ENCODE data around the gene NRIP2.
A peak's percentile ranks its signal among the peaks of the same experiment; 100 is the strongest.

Gene NRIP2

GRCh38 chr12:2844786-2845185 is 10.0 kb upstream of the NRIP2 start:
- DNase-seq: no peak

GRCh38 chr12:2842948-2843347 is 8.1 kb upstream of the NRIP2 start:
- DNase-seq: no peak

- no peak for DNase-seq
These were observed 6.3 kb upstream of the NRIP2 start for GRCh38 chr12:2841056-2841650.

- no peak for DNase-seq
These were observed 1.7 kb upstream of the NRIP2 start for GRCh38 chr12:2836574-2836973.

GRCh38 chr12:2835691-2836403 is 1.0 kb upstream of the NRIP2 start:
- DNase-seq: no peak

DNA sequence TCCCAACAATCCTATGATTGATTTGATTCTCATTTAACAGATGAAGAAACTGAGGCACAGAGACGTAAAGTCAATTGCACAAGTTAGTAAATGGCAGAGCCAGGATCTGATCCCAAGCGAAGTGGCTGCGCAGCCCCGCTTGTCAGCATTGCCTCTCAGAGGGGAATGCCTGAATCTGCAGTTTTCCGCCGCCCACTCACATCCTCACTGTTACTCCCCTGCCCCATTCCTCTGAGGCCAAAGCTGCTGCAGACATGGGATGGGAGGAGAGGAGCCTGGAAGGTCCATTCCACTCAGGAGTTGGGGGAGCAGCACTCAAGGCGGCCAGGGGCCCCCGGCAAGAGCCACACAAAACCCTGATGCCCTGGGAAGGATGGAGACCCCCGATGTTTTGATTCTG is 1.0 kb downstream of the NRIP2 start:
- DNase-seq: no peak

DNA sequence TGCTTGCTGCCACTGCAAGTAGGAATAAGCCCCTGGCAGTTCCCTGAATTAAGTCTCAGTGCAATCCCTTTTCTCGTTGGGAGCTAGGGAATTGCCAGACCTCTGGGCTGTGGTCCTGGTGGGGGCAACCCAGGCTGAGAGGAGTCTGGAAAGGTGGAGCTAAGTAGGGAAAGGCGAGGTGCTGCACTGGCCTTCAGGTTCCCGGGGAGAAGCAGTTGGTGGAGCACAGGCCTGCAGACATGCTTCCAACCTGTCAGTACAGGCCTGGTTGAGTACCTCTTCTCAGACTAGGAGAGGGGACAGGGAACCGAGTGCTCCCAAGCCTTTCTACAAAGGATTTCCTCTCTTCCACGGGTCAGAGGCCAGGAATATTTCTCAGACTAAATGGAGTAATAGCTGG is 1.5 kb downstream of the NRIP2 start:
- peak; percentile 23 for DNase-seq

- DNase-seq: no peak
These were observed 2.2 kb downstream of the NRIP2 start for GRCh38 chr12:2832550-2833127.

DNA sequence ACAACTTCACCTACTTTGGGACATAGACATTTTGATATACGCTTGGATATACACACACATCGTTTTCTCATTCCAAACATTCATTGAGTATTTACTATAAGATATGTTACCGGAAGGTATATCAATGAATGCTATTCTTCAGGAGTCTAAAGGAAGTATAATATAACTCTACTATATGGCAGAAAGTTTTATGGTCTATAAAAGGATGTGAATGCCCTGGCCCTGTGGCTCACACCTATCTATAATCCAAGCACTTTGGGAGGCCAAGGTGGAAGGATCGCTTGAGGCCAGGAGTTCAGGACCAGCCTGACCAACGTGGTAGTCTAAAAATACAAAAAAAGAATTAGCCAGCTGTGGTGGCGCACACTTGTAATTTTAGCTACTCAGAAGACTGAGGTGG is 5.6 kb downstream of the NRIP2 start:
- no peak for DNase-seq

DNA sequence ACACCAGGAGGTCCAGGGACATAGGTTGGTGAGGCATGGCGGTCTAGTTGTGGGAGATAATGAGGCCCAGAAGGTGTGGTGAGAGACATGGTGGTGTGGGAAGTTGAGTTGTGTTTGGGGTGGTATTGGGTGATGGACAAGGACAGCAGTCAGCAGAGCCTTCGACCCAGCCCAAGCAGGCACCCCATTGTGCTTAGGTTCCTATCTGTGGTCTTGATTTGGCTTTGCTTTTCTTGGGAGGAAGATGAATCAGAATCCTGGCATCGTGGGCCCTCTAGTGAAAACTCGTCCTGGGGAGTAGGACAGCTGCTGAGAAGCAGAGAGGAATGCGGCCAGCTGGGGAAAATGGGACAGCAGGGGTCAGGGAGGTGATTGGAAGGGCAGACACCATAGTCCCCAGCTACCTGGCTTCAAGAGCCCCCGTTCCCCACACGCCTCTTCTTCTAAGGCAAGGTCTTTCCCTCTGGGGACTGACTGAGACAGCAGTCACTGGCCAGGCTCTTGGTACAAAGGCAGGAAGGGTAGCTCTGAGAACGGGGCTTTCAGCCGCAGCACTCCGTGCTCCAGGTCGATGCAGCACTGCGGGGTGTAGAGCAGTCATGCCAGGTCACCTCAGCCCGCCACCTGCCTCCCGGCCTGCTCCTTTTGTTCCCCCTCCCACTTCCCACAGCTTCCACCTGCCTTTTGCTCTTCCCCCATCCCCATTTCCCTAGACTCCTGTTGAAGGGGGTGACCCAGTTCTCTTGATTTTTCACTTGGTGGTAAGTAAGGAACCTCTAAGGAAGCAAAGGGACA is 7.9 kb downstream of the NRIP2 start:
- no peak for DNase-seq

DNA sequence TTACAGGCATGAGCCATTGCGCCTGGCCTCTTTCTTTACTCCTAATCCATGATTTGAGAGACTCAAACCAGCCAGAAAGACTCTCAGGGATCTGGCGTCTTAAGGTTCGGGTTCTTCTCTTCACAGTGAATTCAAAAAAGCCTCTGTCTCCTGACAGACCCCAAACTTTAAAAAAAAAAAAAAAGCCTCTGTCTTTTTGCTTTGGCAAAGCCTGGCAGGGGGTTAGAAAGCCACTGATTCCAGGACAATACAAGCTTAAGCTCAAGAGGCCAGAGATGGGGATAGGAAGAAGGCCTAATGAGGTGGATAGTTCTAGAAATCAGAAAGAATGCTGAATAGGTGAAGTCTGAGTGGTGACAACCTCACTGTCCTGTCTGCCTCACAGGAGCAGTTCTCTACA is 8.8 kb downstream of the NRIP2 start:
- no peak for DNase-seq

- DNase-seq: no peak
These were observed 9.7 kb downstream of the NRIP2 start for GRCh38 chr12:2825132-2825531.

DNA sequence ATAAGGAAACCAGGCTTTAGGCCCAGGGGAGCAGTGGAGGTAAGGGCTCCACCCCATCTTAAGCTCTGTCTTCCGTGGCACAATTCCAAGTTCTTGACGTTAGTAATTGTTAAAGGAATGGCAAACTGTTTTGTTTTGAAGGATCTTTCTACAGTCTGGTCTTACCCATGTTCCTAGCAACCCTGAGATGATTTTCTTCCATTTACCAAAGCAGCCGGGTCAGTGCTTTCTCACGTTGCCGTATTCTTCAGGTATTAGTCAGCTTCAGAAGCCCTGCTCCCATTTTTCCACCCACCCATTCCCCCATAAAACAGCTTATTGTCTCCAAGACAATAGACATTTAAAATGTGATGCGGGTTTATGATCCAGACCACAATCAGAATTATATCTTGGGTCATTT is 10.3 kb downstream of the NRIP2 start:
- no peak for DNase-seq

DNA sequence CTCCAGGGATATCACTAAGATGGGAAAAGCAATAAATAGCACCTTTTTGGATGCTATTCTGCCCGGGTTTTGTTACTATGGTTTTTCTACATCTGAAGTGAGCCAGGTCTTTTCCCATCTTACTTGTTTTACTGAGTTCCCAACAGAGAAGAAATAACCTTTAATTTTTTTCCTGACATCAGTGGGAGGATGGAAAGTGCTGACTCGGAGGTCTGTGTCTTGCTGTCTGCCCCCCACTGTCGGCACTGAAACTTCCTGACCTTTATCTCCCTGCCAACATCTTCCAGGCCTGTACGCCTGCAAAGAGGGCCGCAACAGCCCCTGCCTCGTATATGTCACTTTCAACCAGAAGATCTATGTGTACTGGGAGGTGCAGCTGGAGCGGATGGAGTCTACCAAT is 11.4 kb downstream of the NRIP2 start:
- no peak for DNase-seq

- DNase-seq: no peak
These were observed 14.4 kb downstream of the NRIP2 start for GRCh38 chr12:2820432-2820831.

DNA sequence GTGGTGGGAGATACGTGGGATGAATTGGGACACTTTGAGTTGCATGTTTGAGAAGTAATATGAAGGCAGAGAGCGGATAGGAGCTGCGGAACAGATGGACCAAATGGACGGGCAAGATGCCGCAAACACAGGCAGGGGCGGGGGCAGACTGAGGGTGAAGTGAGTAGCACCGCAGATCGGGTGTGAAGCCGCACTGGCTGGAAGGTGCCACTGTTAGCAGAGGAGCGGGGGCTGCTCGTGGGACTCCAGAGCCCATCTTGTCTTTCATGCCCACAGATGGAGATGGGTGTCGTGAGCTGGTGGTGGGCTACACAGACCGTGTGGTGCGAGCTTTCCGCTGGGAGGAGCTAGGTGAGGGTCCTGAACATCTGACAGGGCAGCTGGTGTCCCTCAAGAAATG is 15.0 kb downstream of the NRIP2 start:
- no peak for DNase-seq

DNA sequence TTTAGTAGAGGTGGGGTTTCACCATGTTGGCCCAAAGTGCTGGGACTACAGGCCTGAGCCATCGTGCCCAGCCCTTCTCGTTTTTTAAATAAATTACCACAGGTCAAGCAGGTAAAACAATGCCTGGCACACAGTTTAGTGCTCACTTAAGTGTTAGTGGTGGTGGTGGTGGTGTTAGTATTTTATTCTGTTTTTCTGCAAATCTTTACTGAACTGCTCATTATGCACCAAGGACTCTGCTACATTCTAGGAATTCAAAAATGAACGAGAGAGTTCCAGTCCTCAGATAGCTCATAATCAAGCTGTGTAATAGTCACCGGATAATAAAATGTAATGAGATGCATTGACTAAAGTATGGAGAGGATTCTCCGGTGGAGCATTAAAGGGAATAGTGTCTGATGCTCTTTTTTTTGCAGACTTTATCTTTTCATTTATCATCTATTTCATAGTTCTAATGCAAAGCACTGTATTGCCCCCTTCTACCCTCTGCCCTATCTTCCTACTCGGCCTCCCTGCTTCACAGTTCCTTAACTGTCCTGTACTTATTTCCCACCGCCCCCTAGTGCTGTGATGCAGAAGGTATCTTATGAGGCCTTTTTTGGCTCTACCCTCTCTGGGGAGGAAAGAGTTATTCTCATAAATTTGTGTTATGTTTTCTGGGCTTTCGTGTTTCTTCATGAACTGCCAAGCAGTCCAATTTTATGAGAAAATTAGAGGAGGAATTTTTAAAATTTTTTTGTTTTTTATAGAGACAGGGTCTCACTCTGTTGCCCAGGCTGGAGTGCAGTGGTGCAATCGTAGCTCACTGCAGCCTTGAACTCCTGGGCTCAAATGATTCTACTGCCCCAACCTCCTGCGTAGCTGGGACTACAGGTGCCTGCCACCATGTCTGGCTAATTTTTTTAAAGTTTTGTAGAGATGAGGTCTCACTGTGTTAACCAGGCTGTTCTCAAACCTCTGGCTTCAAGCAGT is 21.3 kb downstream of the NRIP2 start:
- DNase-seq: peak; percentile 58

DNA sequence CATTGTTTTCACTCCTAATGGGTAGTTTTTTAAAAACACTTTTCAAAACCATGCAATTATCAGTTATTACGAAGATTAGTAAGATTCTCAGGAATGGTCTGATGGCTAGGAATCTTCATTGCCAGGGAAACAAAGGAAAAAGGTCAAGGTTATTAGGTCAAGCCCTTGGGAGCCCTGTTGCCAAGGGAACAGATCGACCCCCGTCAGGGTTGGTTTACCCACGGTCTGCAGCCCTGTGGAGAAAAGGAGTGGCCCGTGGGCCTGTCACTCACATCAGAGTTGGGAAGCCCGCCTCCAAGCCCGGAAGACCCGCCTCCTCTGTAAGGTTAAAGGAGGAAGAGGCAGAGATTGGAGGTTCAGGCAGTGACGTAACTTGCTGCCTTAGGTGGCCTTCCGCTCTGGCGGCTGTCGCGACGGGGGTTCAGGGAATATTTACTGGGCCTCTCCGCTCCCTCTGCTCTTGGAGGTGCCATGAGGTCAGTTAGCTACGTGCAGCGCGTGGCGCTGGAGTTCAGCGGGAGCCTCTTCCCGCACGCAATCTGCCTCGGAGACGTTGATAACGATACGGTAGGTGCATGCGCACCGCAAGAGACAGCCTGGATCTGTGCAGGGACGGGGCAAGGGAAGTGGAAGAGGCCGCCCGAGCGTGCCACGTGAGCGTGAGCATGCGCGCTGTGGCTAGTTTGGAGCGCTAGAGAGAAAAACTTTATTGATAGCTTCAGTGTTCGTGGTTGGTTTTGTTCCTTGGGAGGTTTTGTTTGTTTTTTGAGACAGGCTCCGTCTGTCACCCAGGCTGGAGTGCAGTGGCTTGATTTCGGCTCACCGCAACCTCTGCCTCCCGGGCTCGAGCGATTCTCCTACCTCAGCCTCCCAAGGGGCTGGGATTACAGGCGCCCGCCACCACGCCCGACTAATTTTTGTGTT is 22.3 kb downstream of the NRIP2 start, which contains the start of gene ITFG2:
ITFG2 (plus strand) TSS at position 379 of the 924 bp plus-strand sequence; CDS start at position 472, 93 bp downstream.
- DNase-seq: peak; percentile 99

DNA sequence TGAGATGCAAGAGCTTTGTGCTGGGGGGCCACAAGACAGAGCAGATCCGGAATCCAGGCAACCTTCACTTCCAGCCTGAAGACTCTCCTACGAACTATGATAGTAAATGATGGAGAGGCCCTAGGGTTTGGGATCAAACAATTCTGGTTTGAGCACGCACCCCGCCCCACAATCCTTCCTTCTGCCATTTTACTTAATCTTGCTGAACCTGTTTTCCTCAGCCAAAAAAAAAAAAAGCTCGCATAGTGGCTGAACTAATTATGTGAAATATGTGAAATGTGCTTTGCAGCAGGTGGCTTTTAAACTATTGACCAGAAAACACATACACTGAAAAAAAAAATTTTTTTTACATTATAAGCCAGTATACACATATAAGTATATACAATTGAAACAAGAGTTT is 23.0 kb downstream of the NRIP2 start:
- DNase-seq: no peak

GRCh38 chr12:2806700-2807099 is 28.1 kb downstream of the NRIP2 start:
- DNase-seq: no peak

DNA sequence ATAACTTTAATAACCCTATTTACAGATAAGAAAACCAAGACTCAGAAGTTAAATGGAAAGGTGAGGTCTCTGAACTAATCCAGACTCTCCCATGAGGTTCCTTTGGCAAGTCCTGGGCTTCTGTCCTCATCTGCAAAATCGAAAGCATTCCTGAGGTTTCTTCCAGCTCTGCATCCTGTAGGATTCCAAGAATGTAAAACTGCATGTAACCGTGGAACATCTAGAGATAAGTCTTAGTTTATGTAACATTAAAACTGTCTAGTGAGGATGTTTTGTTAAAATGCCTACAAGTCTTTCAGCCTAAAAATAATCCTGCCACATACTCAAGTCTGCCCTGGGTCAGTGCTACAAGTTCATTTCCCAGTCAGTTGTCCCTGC is 29.7 kb downstream of the NRIP2 start:
- DNase-seq: no peak

All from NCI-H1105 treated with DMSO at 0.1 percent for 48 hours (cell line).